ENCODE data around the gene PDX1.

The PDX1 gene

GRCh38 chr13:27922883-27923612 is 3.2 kb downstream of the PDX1 start:
- no peak for DNase-seq

- no peak for DNase-seq
Measured at GRCh38 chr13:27923794-27924528, 4.2 kb downstream of the PDX1 start.

GRCh38 chr13:27924529-27925141 is 4.8 kb downstream of the PDX1 start:
- DNase-seq: no peak

GRCh38 chr13:27925220-27925991 is 5.6 kb downstream of the PDX1 start:
- DNase-seq: no peak

- no peak for DNase-seq
Measured at GRCh38 chr13:27926644-27927434, 7.0 kb downstream of the PDX1 start.

- no peak for DNase-seq
Measured at GRCh38 chr13:27927444-27928352, 7.9 kb downstream of the PDX1 start.

GRCh38 chr13:27928353-27928804 is 8.6 kb downstream of the PDX1 start:
- no peak for DNase-seq

- no peak for DNase-seq
Measured at GRCh38 chr13:27928805-27929753, 9.3 kb downstream of the PDX1 start.

- DNase-seq: no peak
Measured at GRCh38 chr13:27929868-27930267, 10.1 kb downstream of the PDX1 start.

- DNase-seq: no peak
Measured at GRCh38 chr13:27933118-27933517, 13.3 kb downstream of the PDX1 start.

- DNase-seq: no peak
Measured at GRCh38 chr13:27933580-27934328, 14.0 kb downstream of the PDX1 start.

GRCh38 chr13:27942972-27943371 is 23.2 kb downstream of the PDX1 start:
- DNase-seq: no peak

- DNase-seq: no peak
Measured at GRCh38 chr13:27952876-27953675, 33.3 kb downstream of the PDX1 start.

- DNase-seq: peak; percentile 41
Measured at GRCh38 chr13:27953676-27954405, 34.0 kb downstream of the PDX1 start.

GRCh38 chr13:27954406-27954851 is 34.6 kb downstream of the PDX1 start:
- no peak for DNase-seq

- no peak for DNase-seq
Measured at GRCh38 chr13:27955014-27955591, 35.3 kb downstream of the PDX1 start.

All from activated CD4-positive, alpha-beta T cell treated with anti-CD3 and anti-CD28 coated beads for 1 hour (primary cell).